H1 (cell line): Measurements from ENCODE around the gene OSBP2. TPM values are rescaled to one million over a fixed set of nuclear protein-coding genes. Genes with fewer than 3 reads are reported as not detected.

Source experiments
- CTCF ChIA-PET: fragments of 300-600 bp; sonication (Branson Sonifier 250); formaldehyde crosslinking; loops from one replicate; lab custom pipeline; 2021; ENCODE audit not compliant: partially characterized antibody; lab: Charles Lee
- POLR2A ChIA-PET: fragments of 300-600 bp; sonication (Branson Sonifier 250); formaldehyde crosslinking; loops from one replicate; lab custom pipeline; 2021; ENCODE audit warnings: inconsistent platforms; ENCODE audit not compliant: partially characterized antibody; lab: Charles Lee
- DNase-seq, 2 experiments: peaks; one replicate each; pipeline versions ENCODE4 v3.0.0 to v3.0.0-alpha.2; 2010 to 2022; ENCODE audit warnings: low spot score in 2 of 2, low read depth in 1 of 2, mixed read lengths in 1 of 2
- FAIRE-seq: peaks from 2 replicates; lab custom pipeline; 2011; peaks lifted over from hg19 to GRCh38; lab: Jason Lieb, UNC
- H2AFZ ChIP-seq: 2 replicates; pipeline ENCODE4 v1.8.1; 2012; ENCODE audit warnings: low read length, inconsistent platforms
- H2AK5ac ChIP-seq: 2 replicates; pipeline ENCODE4 v1.6.1; 2013; ENCODE audit warnings: low read depth, low read length
- H2BK120ac ChIP-seq: replicated peaks from 2 replicates; pipeline ENCODE3; 2013; ENCODE audit warnings: low read depth, low read length, inconsistent platforms
- H2BK12ac ChIP-seq: 2 replicates; pipeline ENCODE4 v1.6.1; 2013; ENCODE audit warnings: low read depth, low read length
- H2BK15ac ChIP-seq: 2 replicates; pipeline ENCODE4 v1.6.1; 2013; ENCODE audit warnings: low read length
- H2BK20ac ChIP-seq: 2 replicates; pipeline ENCODE4 v1.6.1; 2013; ENCODE audit warnings: low read length
- H2BK5ac ChIP-seq: 2 replicates; pipeline ENCODE4 v1.6.1; 2013; ENCODE audit warnings: low read depth, low read length
- H3K14ac ChIP-seq: 2 replicates; pipeline ENCODE4 v1.6.1; 2013; ENCODE audit warnings: inconsistent platforms; ENCODE audit not compliant: insufficient read length
- H3K18ac ChIP-seq: 2 replicates; pipeline ENCODE4 v1.6.1; 2013; ENCODE audit warnings: low read length; ENCODE audit errors: extremely low read depth
- H3K23ac ChIP-seq: 2 replicates; pipeline ENCODE4 v1.6.1; 2013; ENCODE audit warnings: inconsistent platforms; ENCODE audit not compliant: insufficient read length
- H3K23me2 ChIP-seq: 2 replicates; pipeline ENCODE4 v1.6.1; 2013; ENCODE audit warnings: low read depth, low read length
- H3K27ac ChIP-seq: 2 replicates; pipeline ENCODE4 v1.6.1; 2011; ENCODE audit warnings: low read depth, low read length, inconsistent platforms
- H3K27me3 ChIP-seq, 4 experiments: replicated peaks in 1 of 4; 1 replicate in 1 of 4; 2 replicates in 3 of 4; pipeline versions ENCODE4 v1.6.1 to v1.8.1; 2011 to 2013; ENCODE audit warnings: low read length in 3 of 4, mild to moderate bottlenecking in 3 of 4, inconsistent platforms in 2 of 4, mixed read lengths in 2 of 4, moderate library complexity in 1 of 4; ENCODE audit not compliant: control insufficient read depth in 3 of 4, insufficient read depth in 3 of 4; ENCODE audit errors: extremely low read depth in 1 of 4
- H3K36me3 ChIP-seq, 4 experiments: 2 replicates each; pipeline versions ENCODE4 v1.6.1 to v1.8.1; 2011 to 2013; ENCODE audit warnings: mild to moderate bottlenecking in 4 of 4, low read length in 3 of 4, moderate library complexity in 2 of 4, control low read depth in 1 of 4, inconsistent platforms in 1 of 4; ENCODE audit not compliant: insufficient read depth in 4 of 4, control insufficient read depth in 2 of 4
- H3K4ac ChIP-seq: replicated peaks from 2 replicates; pipeline ENCODE3; 2013; ENCODE audit warnings: low read length, low read depth, mixed read lengths, inconsistent platforms; ENCODE audit not compliant: insufficient read length
- H3K4me1 ChIP-seq, 4 experiments: replicated peaks in 1 of 4; 1 replicate in 1 of 4; 2 replicates in 3 of 4; pipeline versions ENCODE4 v1.6.1 to v1.8.1; 2011 to 2013; ENCODE audit warnings: low read length in 3 of 4, inconsistent platforms in 2 of 4, mixed read lengths in 1 of 4; ENCODE audit not compliant: insufficient read depth in 4 of 4, control insufficient read depth in 3 of 4
- H3K4me2 ChIP-seq, 2 experiments: 2 replicates each; pipeline versions ENCODE4 v1.6.1 to v1.8.1; 2011 to 2013; ENCODE audit warnings: low read depth in 2 of 2, low read length in 2 of 2, control low read depth in 1 of 2, inconsistent platforms in 1 of 2, mild to moderate bottlenecking in 1 of 2; ENCODE audit not compliant: insufficient read depth in 1 of 2
- H3K4me3 ChIP-seq, 4 experiments: fragments of 200-600, 300-600 bp in 1 of 4; sonication (generic), shearing (Covaris generic), sonication (Bioruptor Twin) in 1 of 4; 2 replicates each; pipeline versions ENCODE4 v1.5.1 to v1.8.1; 2011 to 2016; ENCODE audit warnings: low read length in 4 of 4, low read depth in 3 of 4, control low read depth in 2 of 4, inconsistent platforms in 2 of 4, mild to moderate bottlenecking in 2 of 4, mixed read lengths in 1 of 4, moderate library complexity in 1 of 4; ENCODE audit not compliant: insufficient read depth in 2 of 4; ENCODE audit errors: extremely low read depth in 1 of 4
- H3K56ac ChIP-seq: replicated peaks from 2 replicates; pipeline ENCODE3; 2013; ENCODE audit warnings: low read depth, mild to moderate bottlenecking, mixed read lengths, low read length, inconsistent platforms; ENCODE audit not compliant: insufficient read length
- H3K79me1 ChIP-seq: 2 replicates; pipeline ENCODE4 v1.6.1; 2013; ENCODE audit warnings: low read depth, low read length, control low read depth
- H3K79me2 ChIP-seq, 2 experiments: 2 replicates each; pipeline versions ENCODE4 v1.6.1 to v1.8.1; 2012 to 2013; ENCODE audit warnings: low read length in 2 of 2, mild to moderate bottlenecking in 2 of 2, inconsistent platforms in 1 of 2; ENCODE audit not compliant: insufficient read depth in 2 of 2, control insufficient read depth in 1 of 2
- H3K9ac ChIP-seq, 4 experiments: replicated peaks in 1 of 4; 1 replicate in 1 of 4; 2 replicates in 3 of 4; pipeline versions ENCODE4 v1.6.1 to v1.8.1; 2011 to 2013; ENCODE audit warnings: low read depth in 3 of 4, low read length in 3 of 4, control low read depth in 2 of 4, mild to moderate bottlenecking in 2 of 4, moderate library complexity in 2 of 4, inconsistent platforms in 1 of 4; ENCODE audit errors: extremely low read depth in 1 of 4
- H3K9me3 ChIP-seq, 2 experiments: 2 replicates each; pipeline versions ENCODE4 v1.6.1 to v1.8.1; 2012 to 2013; ENCODE audit warnings: mild to moderate bottlenecking in 2 of 2, moderate library complexity in 2 of 2, control low read depth in 1 of 2, inconsistent platforms in 1 of 2, low read depth in 1 of 2, low read length in 1 of 2, mixed read lengths in 1 of 2; ENCODE audit not compliant: insufficient read depth in 2 of 2
- H4K20me1 ChIP-seq, 2 experiments: replicated peaks in 1 of 2; 2 replicates each; pipeline versions ENCODE3 to v1.8.1; 2011 to 2013; ENCODE audit warnings: inconsistent platforms in 2 of 2, low read length in 2 of 2, mild to moderate bottlenecking in 1 of 2; ENCODE audit not compliant: insufficient read depth in 2 of 2, control insufficient read depth in 1 of 2
- H4K5ac ChIP-seq: 2 replicates; pipeline ENCODE4 v1.6.1; 2013; ENCODE audit warnings: low read length, low read depth, mixed read lengths, inconsistent platforms; ENCODE audit not compliant: insufficient read length
- H4K8ac ChIP-seq: 2 replicates; pipeline ENCODE4 v1.8.0; 2013; ENCODE audit warnings: mild to moderate bottlenecking, moderate library complexity, low read length, inconsistent platforms; ENCODE audit not compliant: insufficient read depth; ENCODE audit errors: extremely low read depth
- H4K91ac ChIP-seq: replicated peaks from 2 replicates; pipeline ENCODE3; 2013; ENCODE audit warnings: low read length, mixed read lengths, inconsistent platforms; ENCODE audit not compliant: insufficient read length
- ASH2L ChIP-seq: fragments of 200-600, 300-600 bp; sonication (generic); IDR thresholded peaks from one replicate; pipeline ENCODE4 v1.7.1; 2017; ENCODE audit warnings: low read length
- CBX5 ChIP-seq: fragments of 300-800, 300-1000 bp; sonication (generic); IDR thresholded peaks from 2 replicates; pipeline ENCODE4 v1.7.1; 2016; ENCODE audit warnings: antibody characterized with exemption, low read length, low read depth
- CHD1 ChIP-seq: IDR thresholded peaks from 2 replicates; pipeline ENCODE4 v1.6.1; 2012; ENCODE audit warnings: low read depth, low read length, improper control_type of control experiment
- EP300 ChIP-seq, 2 experiments: IDR thresholded peaks; 1 replicate in 1 of 2; 2 replicates in 1 of 2; pipeline ENCODE4 v1.6.1; 2011 to 2012; ENCODE audit warnings: low read depth in 2 of 2, low read length in 2 of 2, mild to moderate bottlenecking in 2 of 2, borderline replicate concordance in 1 of 2, inconsistent platforms in 1 of 2, moderate library complexity in 1 of 2
- GABPA ChIP-seq: IDR thresholded peaks from 2 replicates; pipeline ENCODE4 v1.6.1; 2011; ENCODE audit warnings: mild to moderate bottlenecking, low read length, moderate library complexity, borderline replicate concordance; ENCODE audit not compliant: insufficient read depth
- JUND ChIP-seq: IDR thresholded peaks from 2 replicates; pipeline ENCODE4 v1.6.1; 2011; ENCODE audit warnings: mild to moderate bottlenecking, improper control_type of control experiment, low read length
- KDM1A ChIP-seq: fragments of 200-600, 300-600 bp; sonication (generic); IDR thresholded peaks from 2 replicates; pipeline ENCODE4 v1.7.1; 2016; ENCODE audit warnings: mild to moderate bottlenecking, low read length, borderline replicate concordance
- POLR2A ChIP-seq, 2 experiments: IDR thresholded peaks; 1 replicate in 1 of 2; 2 replicates in 1 of 2; pipeline ENCODE4 v1.6.1; 2011; ENCODE audit warnings: low read depth in 2 of 2, low read length in 2 of 2, mild to moderate bottlenecking in 2 of 2; ENCODE audit errors: control extremely low read depth in 1 of 2
- RFX5 ChIP-seq: IDR thresholded peaks from 2 replicates; pipeline ENCODE4 v1.6.1; 2011; ENCODE audit warnings: low read depth, low read length, improper control_type of control experiment, borderline replicate concordance
- SIRT6 ChIP-seq: IDR thresholded peaks from one replicate; pipeline ENCODE4 v1.7.1; 2012; ENCODE audit warnings: low read length, inconsistent platforms
- SP2 ChIP-seq: IDR thresholded peaks from 2 replicates; pipeline ENCODE4 v1.6.1; 2012; ENCODE audit warnings: mild to moderate bottlenecking, low read length, inconsistent platforms
- SP4 ChIP-seq: IDR thresholded peaks from 2 replicates; pipeline ENCODE4 v1.6.1; 2012; ENCODE audit warnings: low read length, inconsistent platforms
- TBP ChIP-seq: IDR thresholded peaks from 2 replicates; pipeline ENCODE4 v1.6.1; 2011; ENCODE audit warnings: low read depth, low read length, improper control_type of control experiment
- WGBS, 2 experiments: shearing (Covaris generic) in 1 of 2; methylation state at CpG; one replicate each; pipeline versions ENCODE4 v1.1.6 to v1.1.7; 2013 to 2015; ENCODE audit warnings: low lambda C conversion rate in 2 of 2, mixed read lengths in 2 of 2, inconsistent platforms in 1 of 2, low coverage in 1 of 2, missing lambda C conversion rate in 1 of 2; ENCODE audit not compliant: insufficient replicate concordance in 2 of 2, insufficient coverage in 1 of 2, insufficient read length in 1 of 2; ENCODE audit errors: extremely low coverage in 1 of 2, missing lambda C conversion rate in 1 of 2; 5-methylcytosine and 5-hydroxymethylcytosine counted together
- polyA plus RNA-seq, 7 experiments: library from polyadenylated mRNA; depleted of rRNA in 3 of 7; stranded (reverse) in 5 of 7; unstranded in 2 of 7; fragments of >200 nt in 5 of 7; fragments of 200-250 nt in 2 of 7; gene quantifications; 1 replicate in 5 of 7; 2 replicates in 1 of 7; 4 replicates in 1 of 7; pipeline versions ENCODE4 v1.2.1 to v1.2.3, GENCODE V29; 2011 to 2013; ENCODE audit warnings: missing spikeins in 2 of 7, mixed read lengths in 2 of 7
- total RNA-seq: library from RNA; stranded (reverse); fragmentation: NEBNext Ultra II Directional; extraction: Animal tissue kit (Norgen Biotek cat#: 25700); gene quantifications from 2 replicates; pipeline ENCODE4 v1.2.1, GENCODE V29; 2021
- TF ChIP-seq, protein P1 (sequence below): IDR thresholded peaks from 2 replicates; pipeline ENCODE4 v1.6.1; 2011; ENCODE audit warnings: low read depth, mild to moderate bottlenecking, low read length; ENCODE audit not compliant: insufficient read depth

Gene OSBP2
- total and polyA plus RNA-seq, 2 of the 8 experiments (the other 6 are each of a cell fraction or from before 2014, with no cell fraction given), result 3.4 to 3.7 TPM

DNA sequence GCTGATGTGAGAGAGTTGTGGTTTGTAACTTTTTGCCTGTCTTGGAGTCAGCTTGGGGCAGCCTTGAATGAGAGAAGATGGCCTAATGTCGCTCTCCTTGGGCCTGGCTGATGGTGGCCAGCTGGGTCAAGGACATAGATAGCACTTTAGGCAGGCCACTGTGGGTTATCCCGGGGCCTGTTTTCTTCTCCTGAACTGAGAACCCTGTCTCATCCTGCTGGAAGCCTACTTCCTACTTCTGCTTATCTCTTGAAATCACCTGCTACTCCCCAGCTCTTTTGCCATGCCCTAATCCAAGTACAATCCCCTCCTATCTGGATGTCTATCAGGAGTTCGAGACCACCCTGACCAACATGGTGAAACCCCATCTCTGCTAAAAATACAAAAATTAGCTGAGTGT is 49.5 kb downstream of the OSBP2 start:
- no peaks in the 10 kb centered on the region for H3K23me2 ChIP-seq
- no peak overlapping the region for H2AK5ac ChIP-seq
- no peak overlapping the region for H2BK20ac ChIP-seq
- no peak overlapping the region for H3K9ac ChIP-seq
- no peaks in the 10 kb centered on the region for H3K27me3 ChIP-seq
- no peaks in the 10 kb centered on the region for H3K79me2 ChIP-seq
- H2BK15ac ChIP-seq, result no peak overlapping the region
- H3K56ac ChIP-seq, result no peak overlapping the region
- no peak overlapping the region for H3K23ac ChIP-seq
- H3K14ac ChIP-seq, result no peak overlapping the region
- H4K20me1 ChIP-seq, result no peaks in the 10 kb centered on the region
- no peak overlapping the region for H2BK12ac ChIP-seq
- FAIRE-seq, result no peak
- H3K9me3 ChIP-seq, result no peaks in the 10 kb centered on the region
- H4K5ac ChIP-seq, result no peak overlapping the region
- no peak overlapping the region for H3K4me3 ChIP-seq
- H2BK5ac ChIP-seq, result no peak overlapping the region
- H3K27ac ChIP-seq, result no peak overlapping the region
- ChIA-PET CTCF (interaction anchor here (0.6 to 4.3 kb wide), 5 partner anchors 10 to 207 kb away, joined by 3 to 21 read pairs (median 7); partner anchors contain the start of gene SLC35E4), POLR2A (interaction anchor here (1.4 kb wide), 1 partner anchor 76 kb away, joined by 4 read pairs; no protein-coding TSS in a partner anchor)
- no peak overlapping the region for H2BK120ac ChIP-seq
- H3K4me2 ChIP-seq, result no peak overlapping the region
- H3K36me3 ChIP-seq, result no peaks in the 10 kb centered on the region
- 83% methylated on average over 3 of the region's 3 CpGs; no CpG with 5 or more reads in 1 of the 2 experiments for WGBS, 2 experiments
- no peak for DNase-seq
- H4K8ac ChIP-seq, result no peak overlapping the region
- no peak overlapping the region for H3K18ac ChIP-seq
- peaks cover 0 to 3% (median under 1%) of the 10 kb centered on the region in 4 experiments; a peak in 2 of 7 replicates for H3K4me1 ChIP-seq
- H3K79me1 ChIP-seq, result no peaks in the 10 kb centered on the region
- no peak overlapping the region for H3K4ac ChIP-seq
- no peak overlapping the region for H2AFZ ChIP-seq
- no peak overlapping the region for H4K91ac ChIP-seq
- no peak for TF ChIP-seq SP2
- no peak for TF ChIP-seq RFX5
- TF ChIP-seq SP4, result no peak
- TF ChIP-seq EP300 (IDR thresholded peaks at IDR 0.05; ENCODE audit: borderline replicate concordance in 1 of 2, low read depth in 2 of 2, low read length in 2 of 2), result no peak
- TF ChIP-seq ASH2L, result no peak
- no peak for TF ChIP-seq CHD1
- no peak for TF ChIP-seq TBP
- TF ChIP-seq KDM1A, result no peak
- TF ChIP-seq POLR2A (IDR thresholded peaks at IDR 0.05; ENCODE audit: control extremely low read depth in 1 of 2, low read depth in 2 of 2, low read length in 2 of 2), result no peak
- no peak for TF ChIP-seq CBX5
- TF ChIP-seq SIRT6, result no peak
- TF ChIP-seq, protein P1, sequence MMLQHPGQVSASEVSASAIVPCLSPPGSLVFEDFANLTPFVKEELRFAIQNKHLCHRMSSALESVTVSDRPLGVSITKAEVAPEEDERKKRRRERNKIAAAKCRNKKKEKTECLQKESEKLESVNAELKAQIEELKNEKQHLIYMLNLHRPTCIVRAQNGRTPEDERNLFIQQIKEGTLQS, result no peak
- no peak for TF ChIP-seq GABPA
- no peak for TF ChIP-seq JUND
